A549 (cell line): ENCODE data around the gene ABCC2. TPM values are rescaled to one million over a fixed set of nuclear protein-coding genes. Genes with fewer than 3 reads are reported as not detected.
A peak's percentile ranks its signal among the peaks of the same experiment; 100 is the strongest.

Experiments
- ATAC-seq, 2 experiments: fragments of 200-7000 bp in 1 of 2; fragments of >200 bp in 1 of 2; cut with Nextera tagmentation in 1 of 2; cut with Tn5 transposase in 1 of 2; 3 replicates each; pipeline versions ENCODE4 v1.8.0 to v1.9.1; 2018 to 2020; ENCODE audit warnings: mild to moderate bottlenecking in 1 of 2, moderate library complexity in 1 of 2
- CTCF ChIA-PET: fragments of 300-600 bp; sonication (Branson Sonifier 250); formaldehyde crosslinking; extraction: SDS; loops from one replicate; lab custom pipeline; 2021; ENCODE audit warnings: antibody characterized with exemption, inconsistent platforms; lab: Yijun Ruan, JAX
- POLR2A ChIA-PET: fragments of 350-600 bp; formaldehyde crosslinking; extraction: SDS; loops from one replicate; lab custom pipeline; 2021; ENCODE audit warnings: antibody characterized with exemption, inconsistent platforms; lab: Yijun Ruan, JAX
- DNase-seq, 2 experiments: peaks; one replicate each; pipeline versions ENCODE4 v3.0.0 to v3.0.0-alpha.2; 2011 to 2016; ENCODE audit warnings: low read depth in 1 of 2, low spot score in 1 of 2
- FAIRE-seq: peaks from 2 replicates; lab custom pipeline; 2011; peaks lifted over from hg19 to GRCh38; lab: Jason Lieb, UNC
- H3K27ac ChIP-seq, 2 experiments: fragments of >200 bp; sonication (Bioruptor Twin); formaldehyde crosslinking; 3 replicates each; pipeline ENCODE4 v1.5.1; 2016 to 2017
- H3K4me1 ChIP-seq: fragments of >200 bp; sonication (Bioruptor Twin); formaldehyde crosslinking; 3 replicates; pipeline ENCODE4 v1.6.1; 2016
- H3K4me2 ChIP-seq: fragments of >200 bp; sonication (Bioruptor Twin); formaldehyde crosslinking; 3 replicates; pipeline ENCODE4 v1.6.1; 2016
- H3K4me3 ChIP-seq: fragments of >200 bp; sonication (Bioruptor Twin); formaldehyde crosslinking; 3 replicates; pipeline ENCODE4 v1.5.1; 2016
- H3K9me3 ChIP-seq: fragments of >200 bp; sonication (Bioruptor Twin); formaldehyde crosslinking; 3 replicates; pipeline ENCODE4 v1.6.1; 2016
- BHLHE40 ChIP-seq: IDR thresholded peaks from 2 replicates; pipeline ENCODE4 v1.6.1; 2012; ENCODE audit warnings: low read depth, low read length, inconsistent platforms
- CBX2 ChIP-seq: fragments of 200-600 bp; sonication (generic); IDR thresholded peaks from 2 replicates; pipeline ENCODE4 v1.6.1; 2016; ENCODE audit warnings: low read depth, mild to moderate bottlenecking, borderline replicate concordance
- EHMT2 ChIP-seq: fragments of 200-600 bp; sonication (generic); IDR thresholded peaks from 2 replicates; pipeline ENCODE4 v1.6.1; 2016; ENCODE audit warnings: antibody characterized with exemption, low read depth, mild to moderate bottlenecking, moderate library complexity
- ESRRA ChIP-seq: fragments of 150-350 bp; IDR thresholded peaks from 2 replicates; pipeline ENCODE4 v1.6.1; 2014; ENCODE audit warnings: mild to moderate bottlenecking, low read length, borderline replicate concordance
- FOSB ChIP-seq: fragments of 250-450 bp; sonication (Bioruptor Pico); IDR thresholded peaks from 2 replicates; pipeline ENCODE4 v1.5.0; 2020; ENCODE audit warnings: mild to moderate bottlenecking, moderate library complexity
- HDAC2 ChIP-seq: fragments of 200-600 bp; sonication (generic); IDR thresholded peaks from 2 replicates; pipeline ENCODE4 v1.6.1; 2016
- JUN ChIP-seq, 2 experiments: fragments of >200 bp; sonication (Bioruptor Twin); formaldehyde crosslinking; IDR thresholded peaks; 2 replicates in 1 of 2; 3 replicates in 1 of 2; pipeline ENCODE4 v1.6.1; 2016 to 2017
- KDM5A ChIP-seq: fragments of 200-600 bp; sonication (generic); IDR thresholded peaks from 2 replicates; pipeline ENCODE4 v1.6.1; 2016; ENCODE audit warnings: antibody characterized with exemption, mild to moderate bottlenecking
- NFE2L2 ChIP-seq: fragments of 150-350 bp; conservative IDR thresholded peaks from 2 replicates; pipeline ENCODE4 v1.6.1; 2014; ENCODE audit warnings: low read length
- NR3C1 ChIP-seq: fragments of >200 bp; sonication (Bioruptor Twin); formaldehyde crosslinking; IDR thresholded peaks from 3 replicates; pipeline ENCODE4 v1.6.1; 2017
- PHF8 ChIP-seq: fragments of 200-600 bp; sonication (generic); IDR thresholded peaks from 2 replicates; pipeline ENCODE4 v1.6.1; 2016; ENCODE audit warnings: low read depth, mild to moderate bottlenecking, antibody characterized with exemption, moderate library complexity, borderline replicate concordance
- RARB ChIP-seq: fragments of 250-450 bp; sonication (Bioruptor Pico); IDR thresholded peaks from 2 replicates; pipeline ENCODE4 v1.8.0; 2021; ENCODE audit warnings: mild to moderate bottlenecking, moderate library complexity
- SREBF2 ChIP-seq: fragments of 450-650 bp; IDR thresholded peaks from 2 replicates; pipeline ENCODE4 v1.6.1; 2014; ENCODE audit warnings: mild to moderate bottlenecking, moderate library complexity
- TP53 ChIP-seq: fragments of 250-450 bp; sonication (Bioruptor Pico); IDR thresholded peaks from 2 replicates; pipeline ENCODE4 v1.5.0; 2021; ENCODE audit warnings: mild to moderate bottlenecking, moderate library complexity
- ZNF302 ChIP-seq: fragments of 250-450 bp; sonication (Bioruptor Pico); IDR thresholded peaks from 2 replicates; pipeline ENCODE4 v1.9.0; 2021; ENCODE audit warnings: inconsistent platforms, mild to moderate bottlenecking, moderate library complexity
- WGBS: methylation state at CpG from one replicate; pipeline ENCODE4 v1.1.6; 2017; ENCODE audit errors: missing lambda C conversion rate; 5-methylcytosine and 5-hydroxymethylcytosine counted together
- polyA plus RNA-seq, 4 experiments: library from polyadenylated mRNA; depleted of rRNA in 3 of 4; stranded (reverse); fragments of >200 nt; fragmentation: RNase III in 1 of 4; extraction: RNeasy Plus Mini Kit Qiagen cat#74134 plus additional on column Dnase treatment in 1 of 4; gene quantifications; 2 replicates in 3 of 4; 3 replicates in 1 of 4; pipeline ENCODE4 v1.2.3, GENCODE V29; 2011 to 2017
- TF ChIP-seq, protein P1 (sequence below): fragments of 250-450 bp; sonication (Bioruptor Pico); IDR thresholded peaks from 2 replicates; pipeline ENCODE4 v1.5.0; 2021; ENCODE audit warnings: mild to moderate bottlenecking, moderate library complexity, borderline replicate concordance
- TF ChIP-seq, protein P2 (sequence below): fragments of >200 bp; sonication (Bioruptor Twin); formaldehyde crosslinking; IDR thresholded peaks from 3 replicates; pipeline ENCODE4 v1.5.1; 2016

Gene ABCC2
- polyA plus RNA-seq, 2 of the 4 experiments (the other 2 are of a cell fraction) = 192 to 369 TPM

DNA sequence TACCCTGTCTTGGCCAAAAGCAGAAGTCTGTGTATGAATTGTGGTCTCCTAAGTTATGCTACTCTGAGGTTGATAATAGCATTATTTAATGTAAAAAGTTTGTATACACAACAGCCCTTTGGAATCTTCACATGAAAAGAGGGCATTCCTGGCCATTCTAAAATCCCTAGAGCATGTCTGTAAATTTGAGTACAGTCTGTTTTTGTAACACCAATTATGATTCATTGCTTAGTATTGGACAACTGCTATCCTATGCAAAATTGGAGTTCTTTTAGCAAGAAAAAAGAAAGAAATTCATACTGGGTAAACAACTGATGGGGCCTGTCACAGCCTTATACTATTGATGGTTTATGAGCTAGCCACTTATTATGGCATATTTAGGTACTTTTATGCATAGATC is 40.2 kb upstream of the ABCC2 start:
- CTCF ChIA-PET = interaction anchor here (1.5 kb wide), 1 partner anchor 10 kb away, joined by 13 read pairs; the partner anchor contains the start of genes COX15 and CUTC
- TF ChIP-seq, protein P1, sequence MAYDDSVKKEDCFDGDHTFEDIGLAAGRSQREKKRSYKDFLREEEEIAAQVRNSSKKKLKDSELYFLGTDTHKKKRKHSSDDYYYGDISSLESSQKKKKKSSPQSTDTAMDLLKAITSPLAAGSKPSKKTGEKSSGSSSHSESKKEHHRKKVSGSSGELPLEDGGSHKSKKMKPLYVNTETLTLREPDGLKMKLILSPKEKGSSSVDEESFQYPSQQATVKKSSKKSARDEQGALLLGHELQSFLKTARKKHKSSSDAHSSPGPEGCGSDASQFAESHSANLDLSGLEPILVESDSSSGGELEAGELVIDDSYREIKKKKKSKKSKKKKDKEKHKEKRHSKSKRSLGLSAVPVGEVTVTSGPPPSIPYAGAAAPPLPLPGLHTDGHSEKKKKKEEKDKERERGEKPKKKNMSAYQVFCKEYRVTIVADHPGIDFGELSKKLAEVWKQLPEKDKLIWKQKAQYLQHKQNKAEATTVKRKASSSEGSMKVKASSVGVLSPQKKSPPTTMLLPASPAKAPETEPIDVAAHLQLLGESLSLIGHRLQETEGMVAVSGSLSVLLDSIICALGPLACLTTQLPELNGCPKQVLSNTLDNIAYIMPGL = no peak
- TF ChIP-seq FOSB (no peak), NR3C1 (no peak), EHMT2 (no peak), SREBF2 (no peak), RARB (no peak), NFE2L2 (no peak), ZNF302 (no peak), CBX2 (no peak), PHF8 (no peak), ESRRA (no peak), JUN (IDR thresholded peaks at IDR 0.05) (no peak)
- TF ChIP-seq, protein P2, sequence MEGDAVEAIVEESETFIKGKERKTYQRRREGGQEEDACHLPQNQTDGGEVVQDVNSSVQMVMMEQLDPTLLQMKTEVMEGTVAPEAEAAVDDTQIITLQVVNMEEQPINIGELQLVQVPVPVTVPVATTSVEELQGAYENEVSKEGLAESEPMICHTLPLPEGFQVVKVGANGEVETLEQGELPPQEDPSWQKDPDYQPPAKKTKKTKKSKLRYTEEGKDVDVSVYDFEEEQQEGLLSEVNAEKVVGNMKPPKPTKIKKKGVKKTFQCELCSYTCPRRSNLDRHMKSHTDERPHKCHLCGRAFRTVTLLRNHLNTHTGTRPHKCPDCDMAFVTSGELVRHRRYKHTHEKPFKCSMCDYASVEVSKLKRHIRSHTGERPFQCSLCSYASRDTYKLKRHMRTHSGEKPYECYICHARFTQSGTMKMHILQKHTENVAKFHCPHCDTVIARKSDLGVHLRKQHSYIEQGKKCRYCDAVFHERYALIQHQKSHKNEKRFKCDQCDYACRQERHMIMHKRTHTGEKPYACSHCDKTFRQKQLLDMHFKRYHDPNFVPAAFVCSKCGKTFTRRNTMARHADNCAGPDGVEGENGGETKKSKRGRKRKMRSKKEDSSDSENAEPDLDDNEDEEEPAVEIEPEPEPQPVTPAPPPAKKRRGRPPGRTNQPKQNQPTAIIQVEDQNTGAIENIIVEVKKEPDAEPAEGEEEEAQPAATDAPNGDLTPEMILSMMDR = no peak
- TF ChIP-seq, all 56 proteins: peak for 0
- H3K4me2 ChIP-seq = peak overlapping the region; percentile 37
- POLR2A ChIA-PET = interaction anchor here (1.4 kb wide), 1 partner anchor 10 kb away, joined by 4 read pairs; the partner anchor contains the start of genes COX15 and CUTC
- H3K4me1 ChIP-seq = peaks cover 20% of the 10 kb centered on the region
- no peak for ATAC-seq
- no peak for DNase-seq
- no peak overlapping the region for H3K4me3 ChIP-seq
- H3K9me3 ChIP-seq = peaks cover 25% of the 10 kb centered on the region
- H3K27ac ChIP-seq = no peak overlapping the region
- FAIRE-seq = no peak

DNA sequence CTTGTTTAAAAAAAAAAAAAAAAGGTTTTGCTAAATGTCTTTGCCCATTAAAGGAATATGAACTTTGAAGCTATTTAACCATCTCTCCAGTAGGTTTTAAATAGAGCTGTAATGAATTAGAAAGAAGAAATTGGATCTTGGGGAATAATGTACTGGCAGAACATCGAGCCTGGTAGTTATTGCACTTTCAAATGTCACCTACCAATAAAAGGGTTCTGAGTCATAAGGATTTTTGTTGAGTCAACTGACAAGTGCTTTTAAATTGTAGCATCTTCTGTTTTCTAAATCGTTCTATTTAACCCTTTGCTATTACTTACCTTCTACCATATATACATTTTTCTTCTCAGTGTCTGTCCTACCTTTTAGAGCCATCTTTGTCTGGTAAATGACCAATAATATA is 39.7 kb upstream of the ABCC2 start:
- TF ChIP-seq, protein P2 = no peak
- TF ChIP-seq KDM5A = no peak
- TF ChIP-seq SREBF2 = no peak
- no peak for TF ChIP-seq BHLHE40
- TF ChIP-seq NFE2L2 = no peak
- no peak for TF ChIP-seq CBX2
- no peak for TF ChIP-seq HDAC2
- TF ChIP-seq, protein P1 = no peak
- no peak for TF ChIP-seq TP53 (CRISPR knock-in tag)
- FAIRE-seq (peak; percentile 36), DNase-seq (no peak), ATAC-seq (no peak)
- ChIA-PET CTCF (interaction anchor here (0.6 to 1.5 kb wide), 3 partner anchors 10 to 103 kb away, joined by 3 to 13 read pairs (median 4); partner anchors contain the start of genes COX15 and CUTC), POLR2A (interaction anchor here (1.4 kb wide), 1 partner anchor 10 kb away, joined by 4 read pairs; the partner anchor contains the start of genes COX15 and CUTC)
- H3K4me1 ChIP-seq = peaks cover 20% of the 10 kb centered on the region
- WGBS = 17% methylated on average over 2 of the region's 2 CpGs
- peaks cover 25% of the 10 kb centered on the region for H3K9me3 ChIP-seq
- H3K27ac ChIP-seq = no peak overlapping the region
- H3K4me3 ChIP-seq = no peak overlapping the region
- peak overlapping the region; percentile 37 for H3K4me2 ChIP-seq
